PC-9 (cell line): Measurements from ENCODE around the gene CEP19. TPM values are rescaled to one million over a fixed set of nuclear protein-coding genes. Genes with fewer than 3 reads are reported as not detected.

Experiments
- BruUV-seq: library from RNA; stranded (reverse); fragments of 400-500 nt; replicated peaks from 2 replicates; lab custom pipeline; 2021; lab: Mats Ljungman, UMichigan
- CTCF ChIA-PET: fragments of 300-600 bp; sonication (Branson Sonifier 250); formaldehyde crosslinking; loops from one replicate; lab custom pipeline; 2022; ENCODE audit warnings: antibody characterized with exemption; lab: Charles Lee
- POLR2A ChIA-PET: fragments of 300-600 bp; sonication (Branson Sonifier 250); formaldehyde crosslinking; loops from one replicate; lab custom pipeline; 2022; ENCODE audit warnings: antibody characterized with exemption; ENCODE audit not compliant: unreplicated experiment; lab: Charles Lee
- DNase-seq, 2 experiments: peaks; one replicate each; pipeline versions ENCODE4 v3.0.0 to v3.0.0-alpha.2; 2015 to 2022; ENCODE audit warnings: mixed read lengths in 1 of 2
- H2AFZ ChIP-seq: fragments of 200-600 bp; sonication (generic); 2 replicates; pipeline ENCODE4 v1.8.1; 2017; ENCODE audit warnings: antibody characterized with exemption
- H3F3A ChIP-seq: fragments of 200-600 bp; sonication (generic); 2 replicates; pipeline ENCODE4 v1.8.1; 2017; ENCODE audit warnings: antibody characterized with exemption, mild to moderate bottlenecking, low read depth; ENCODE audit not compliant: insufficient read depth
- H3K27ac ChIP-seq: fragments of 200-600 bp; sonication (generic); 2 replicates; pipeline ENCODE4 v1.6.1; 2016; ENCODE audit warnings: mixed run types
- H3K27me3 ChIP-seq: fragments of 200-600 bp; sonication (generic); 2 replicates; pipeline ENCODE4 v1.6.1; 2016; ENCODE audit warnings: low read depth, mixed run types; ENCODE audit not compliant: insufficient read depth
- H3K36me3 ChIP-seq: fragments of 200-600 bp; sonication (generic); 2 replicates; pipeline ENCODE4 v1.6.1; 2016; ENCODE audit warnings: low read depth, mixed run types
- H3K4me1 ChIP-seq: fragments of 200-600 bp; sonication (generic); replicated peaks from 2 replicates; pipeline ENCODE4 v1.6.1; 2016; ENCODE audit warnings: mixed run types; ENCODE audit not compliant: insufficient read depth
- H3K4me2 ChIP-seq: fragments of 200-600 bp; sonication (generic); 2 replicates; pipeline ENCODE4 v1.6.1; 2017; ENCODE audit warnings: mixed run types
- H3K4me3 ChIP-seq: fragments of 200-600 bp; sonication (generic); 2 replicates; pipeline ENCODE4 v1.6.1; 2016; ENCODE audit warnings: mixed run types
- H3K79me2 ChIP-seq: fragments of 200-600 bp; sonication (generic); 2 replicates; pipeline ENCODE4 v1.6.1; 2017; ENCODE audit warnings: low read depth, mixed run types
- H3K9me2 ChIP-seq: fragments of 200-600 bp; sonication (generic); 2 replicates; pipeline ENCODE4 v1.8.1; 2017; ENCODE audit warnings: mild to moderate bottlenecking; ENCODE audit not compliant: insufficient read depth
- H3K9me3 ChIP-seq: fragments of 200-600 bp; sonication (generic); 2 replicates; pipeline ENCODE4 v1.8.1; 2016; ENCODE audit warnings: low read depth; ENCODE audit not compliant: insufficient read depth
- H4K20me1 ChIP-seq: fragments of 200-600 bp; sonication (generic); 2 replicates; pipeline ENCODE4 v1.8.1; 2017; ENCODE audit not compliant: insufficient read depth
- CTCF ChIP-seq: fragments of 200-600 bp; sonication (generic); conservative IDR thresholded peaks from 2 replicates; pipeline ENCODE4 v1.6.1; 2017; ENCODE audit warnings: mixed run types, antibody characterized with exemption, mild to moderate bottlenecking, moderate library complexity
- EZH2 ChIP-seq: fragments of 200-600 bp; sonication (generic); IDR thresholded peaks from 2 replicates; pipeline ENCODE4 v1.8.0; 2017; ENCODE audit warnings: antibody characterized with exemption, low read depth
- intact Hi-C: fragments of 100-400 bp; cut with micrococcal nuclease; formaldehyde crosslinking; loops from one replicate; pipeline ENCODE4 v1.10.0; 2022; ENCODE audit not compliant: unreplicated experiment
- total RNA-seq: library from RNA; stranded (reverse); gene quantifications from 2 replicates; pipeline ENCODE4 v1.2.3, GENCODE V29; 2021

Gene CEP19
- total RNA-seq, 1 experiment from 2014 or later, result 5.5 TPM

- H2AFZ ChIP-seq, result no peak overlapping the region
These were observed 17.8 kb downstream of the CEP19 start for GRCh38 chr3:196694202-196694638.

GRCh38 chr3:196691386-196691785 is 20.7 kb downstream of the CEP19 start:
- BruUV-seq, result no TSS peak
- intact Hi-C loops, result no loop called here
- Histone ChIP-seq H3K9me3 (no peaks in the 10 kb centered on the region), H3K27me3 (no peaks in the 10 kb centered on the region), H3F3A (peaks cover 6% of the 10 kb centered on the region; the same call in 1 of the 2 replicates), H3K9me2 (no peaks in the 10 kb centered on the region), H3K27ac (no peak overlapping the region), H2AFZ (no peak overlapping the region), H3K4me1 (0 out of 2 replicates have a peak, but pooled peaks cover 9% of the 10 kb centered on the region), H4K20me1 (no peaks in the 10 kb centered on the region), H3K79me2 (no peaks in the 10 kb centered on the region), H3K4me3 (no peak overlapping the region), H3K36me3 (no peaks in the 10 kb centered on the region), H3K4me2 (no peak overlapping the region)
- DNase-seq, result no peak
- ChIA-PET POLR2A (no interaction called here), CTCF (interaction anchor here (1.1 kb wide), 1 partner anchor 82 kb away, joined by 3 read pairs; no protein-coding TSS in a partner anchor)
- TF ChIP-seq CTCF (no peak), EZH2 (no peak)

More at GRCh38 chr3:196694202-196694638, 17.8 kb downstream of the CEP19 start:
- H3K27ac ChIP-seq, result no peak overlapping the region
- no peaks in the 10 kb centered on the region for H3K79me2 ChIP-seq
- no TSS peak for BruUV-seq
- ChIA-PET CTCF (interaction anchor here (0.6 to 1.2 kb wide), 4 partner anchors 17 to 220 kb away, joined by 3 to 9 read pairs (median 8); no protein-coding TSS in a partner anchor), POLR2A (interaction anchor here (0.6 to 0.7 kb wide), 3 partner anchors 358 to 992 kb away, joined by 3 to 7 read pairs (median 5); no protein-coding TSS in a partner anchor)
- H3K9me2 ChIP-seq, result no peaks in the 10 kb centered on the region
- no peaks in the 10 kb centered on the region for H3F3A ChIP-seq
- H3K36me3 ChIP-seq, result no peaks in the 10 kb centered on the region
- no peaks in the 10 kb centered on the region for H3K27me3 ChIP-seq
- TF ChIP-seq EZH2 (no peak), CTCF (peak; percentile 52)
- no peak overlapping the region for H3K4me2 ChIP-seq
- no peak overlapping the region for H3K4me3 ChIP-seq
- H3K4me1 ChIP-seq, result no peaks in the 10 kb centered on the region
- H3K9me3 ChIP-seq, result no peaks in the 10 kb centered on the region
- intact Hi-C loops, result no loop called here
- no peaks in the 10 kb centered on the region for H4K20me1 ChIP-seq
- peak in 1 of 2 experiments; percentile 15 for DNase-seq

GRCh38 chr3:196689941-196690660 is 21.9 kb downstream of the CEP19 start:
- CTCF ChIA-PET, result interaction anchor here (1.1 kb wide), 1 partner anchor 81 kb away, joined by 3 read pairs; no protein-coding TSS in a partner anchor

More at GRCh38 chr3:196689941-196690660, 21.9 kb downstream of the CEP19 start:
- 0 out of 2 replicates have a peak, but pooled peaks cover 9% of the 10 kb centered on the region for H3K4me1 ChIP-seq
- H3F3A ChIP-seq, result peaks cover 6% of the 10 kb centered on the region; the same call in 1 of the 2 replicates
- no peaks in the 10 kb centered on the region for H3K27me3 ChIP-seq
- intact Hi-C loops, result loop anchor here (10.0 kb wide), 1 partner anchor 255 kb away; the partner anchor contains the start of gene NCBP2
- no peak overlapping the region for H2AFZ ChIP-seq
- POLR2A ChIA-PET, result no interaction called here
- DNase-seq, result no peak
- H3K79me2 ChIP-seq, result no peaks in the 10 kb centered on the region
- no peak overlapping the region for H3K4me3 ChIP-seq
- TF ChIP-seq EZH2, result no peak
- no peak for TF ChIP-seq CTCF
- no TSS peak for BruUV-seq
- H3K27ac ChIP-seq, result no peak overlapping the region
- H3K4me2 ChIP-seq, result no peak overlapping the region
- H3K9me3 ChIP-seq, result no peaks in the 10 kb centered on the region
- no peaks in the 10 kb centered on the region for H3K36me3 ChIP-seq
- no peaks in the 10 kb centered on the region for H4K20me1 ChIP-seq
- H3K9me2 ChIP-seq, result no peaks in the 10 kb centered on the region
